ENCODE data around the gene QPRT.
"Not testable (repeated sequence)": the region's sequence is repeated elsewhere in the genome, so short reads cannot be mapped to it uniquely, and the experiment has no call there.

QPRT gene

DNA sequence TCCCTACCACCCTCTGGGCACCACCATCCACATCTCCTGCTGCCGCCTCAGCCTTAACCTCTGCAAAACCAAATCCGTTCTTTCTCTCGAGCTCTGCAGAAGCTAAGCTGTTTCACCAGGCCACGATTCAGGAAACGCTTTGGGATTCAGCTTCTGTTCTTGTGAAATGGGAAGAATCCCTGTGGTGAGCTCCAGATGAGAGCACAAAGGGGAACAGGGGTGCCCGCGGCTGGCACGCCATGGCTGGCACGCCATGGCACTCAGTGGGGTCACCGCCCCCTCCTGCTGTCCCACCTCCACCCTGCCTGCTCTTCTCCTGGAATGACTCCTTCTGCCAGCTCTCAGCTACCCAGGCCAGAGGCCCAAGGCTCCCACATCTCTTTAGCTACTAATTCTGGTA lies 5.7 kb downstream of the QPRT start:
- H3K4me1 ChIP-seq (ENCODE audit: control insufficient read depth in 1 of 2, insufficient read depth in 1 of 2, low read depth in 1 of 2, low read length in 1 of 2): peaks cover 8 to 9% of the 10 kb centered on the region in 2 experiments
- no peaks in the 10 kb centered on the region for H3K27me3 ChIP-seq
- no peak overlapping the region for H3K4me3 ChIP-seq (ENCODE audit: low read depth in 1 of 2, low read length in 1 of 2)
- H3K27ac ChIP-seq: no peak overlapping the region
- no peaks in the 10 kb centered on the region for H3K9me3 ChIP-seq
- TF ChIP-seq, protein P1, sequence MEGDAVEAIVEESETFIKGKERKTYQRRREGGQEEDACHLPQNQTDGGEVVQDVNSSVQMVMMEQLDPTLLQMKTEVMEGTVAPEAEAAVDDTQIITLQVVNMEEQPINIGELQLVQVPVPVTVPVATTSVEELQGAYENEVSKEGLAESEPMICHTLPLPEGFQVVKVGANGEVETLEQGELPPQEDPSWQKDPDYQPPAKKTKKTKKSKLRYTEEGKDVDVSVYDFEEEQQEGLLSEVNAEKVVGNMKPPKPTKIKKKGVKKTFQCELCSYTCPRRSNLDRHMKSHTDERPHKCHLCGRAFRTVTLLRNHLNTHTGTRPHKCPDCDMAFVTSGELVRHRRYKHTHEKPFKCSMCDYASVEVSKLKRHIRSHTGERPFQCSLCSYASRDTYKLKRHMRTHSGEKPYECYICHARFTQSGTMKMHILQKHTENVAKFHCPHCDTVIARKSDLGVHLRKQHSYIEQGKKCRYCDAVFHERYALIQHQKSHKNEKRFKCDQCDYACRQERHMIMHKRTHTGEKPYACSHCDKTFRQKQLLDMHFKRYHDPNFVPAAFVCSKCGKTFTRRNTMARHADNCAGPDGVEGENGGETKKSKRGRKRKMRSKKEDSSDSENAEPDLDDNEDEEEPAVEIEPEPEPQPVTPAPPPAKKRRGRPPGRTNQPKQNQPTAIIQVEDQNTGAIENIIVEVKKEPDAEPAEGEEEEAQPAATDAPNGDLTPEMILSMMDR (IDR thresholded peaks at IDR 0.05): no peak
- no peaks in the 10 kb centered on the region for H3K36me3 ChIP-seq

DNA sequence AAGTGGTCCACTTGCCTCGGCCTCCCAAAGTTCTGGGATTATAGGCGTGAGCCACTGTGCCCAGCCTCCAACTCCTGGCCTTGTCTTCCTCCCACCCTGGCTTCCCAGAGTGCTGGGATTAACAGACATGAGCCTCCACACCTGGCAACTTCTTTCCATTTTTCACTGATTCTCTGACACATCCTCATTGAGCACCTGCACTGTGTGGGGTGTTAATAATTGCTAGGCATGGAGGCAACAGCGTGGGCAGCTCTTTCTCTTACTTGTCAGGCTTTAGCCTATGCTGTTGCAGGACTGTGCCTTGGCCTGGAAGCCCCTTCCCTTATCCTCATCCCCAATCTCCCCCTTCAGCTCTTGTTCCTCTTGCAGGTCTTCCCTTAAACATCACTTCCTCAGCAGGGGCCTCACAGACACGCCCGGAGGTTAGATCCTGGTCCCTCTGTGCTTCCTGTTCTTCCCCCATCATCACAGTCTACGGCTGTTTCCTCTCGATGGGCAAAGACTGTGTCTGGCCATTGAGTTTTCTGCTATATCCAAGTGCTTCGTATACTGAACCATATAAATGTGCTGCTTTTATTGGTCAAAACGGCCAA lies 7.9 kb downstream of the QPRT start:
- H3K36me3 ChIP-seq: no peaks in the 10 kb centered on the region
- TF ChIP-seq, protein P1 (IDR thresholded peaks at IDR 0.05): no peak
- peaks cover 11% of the 10 kb centered on the region in 2 experiments for H3K4me1 ChIP-seq (ENCODE audit: control insufficient read depth in 1 of 2, insufficient read depth in 1 of 2, low read depth in 1 of 2, low read length in 1 of 2)
- H3K4me3 ChIP-seq (ENCODE audit: low read depth in 1 of 2, low read length in 1 of 2): no peak overlapping the region
- no peaks in the 10 kb centered on the region for H3K9me3 ChIP-seq
- no peaks in the 10 kb centered on the region for H3K27me3 ChIP-seq
- H3K27ac ChIP-seq: peak overlapping the region; percentile 20

DNA sequence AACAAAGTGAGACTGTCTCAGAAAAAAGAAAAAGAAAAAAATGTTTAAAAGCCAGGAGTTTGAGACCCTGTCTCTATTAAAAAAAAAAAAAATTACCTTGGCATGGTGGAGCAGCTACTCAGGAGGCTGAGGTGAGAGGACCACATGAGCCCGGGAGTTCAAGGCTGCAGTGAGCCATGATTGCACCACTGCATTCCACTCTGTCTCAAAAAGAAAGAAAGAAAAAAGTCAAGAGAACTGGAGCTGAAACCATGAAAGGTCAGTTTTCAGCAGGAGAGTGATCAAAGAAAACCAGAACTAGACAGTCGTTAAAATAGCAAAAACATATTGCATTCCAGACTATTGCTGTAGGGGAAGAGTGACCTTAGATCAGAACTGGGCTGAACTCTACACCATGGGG lies 8.8 kb downstream of the QPRT start:
- H3K27ac ChIP-seq: no peak overlapping the region
- no peaks in the 10 kb centered on the region for H3K36me3 ChIP-seq
- TF ChIP-seq, protein P1 (IDR thresholded peaks at IDR 0.05): no peak
- H3K27me3 ChIP-seq: no peaks in the 10 kb centered on the region
- no peak overlapping the region for H3K4me3 ChIP-seq (ENCODE audit: low read depth in 1 of 2, low read length in 1 of 2)
- H3K9me3 ChIP-seq: no peaks in the 10 kb centered on the region
- peaks cover 12% of the 10 kb centered on the region in 2 experiments for H3K4me1 ChIP-seq (ENCODE audit: control insufficient read depth in 1 of 2, insufficient read depth in 1 of 2, low read depth in 1 of 2, low read length in 1 of 2)

DNA sequence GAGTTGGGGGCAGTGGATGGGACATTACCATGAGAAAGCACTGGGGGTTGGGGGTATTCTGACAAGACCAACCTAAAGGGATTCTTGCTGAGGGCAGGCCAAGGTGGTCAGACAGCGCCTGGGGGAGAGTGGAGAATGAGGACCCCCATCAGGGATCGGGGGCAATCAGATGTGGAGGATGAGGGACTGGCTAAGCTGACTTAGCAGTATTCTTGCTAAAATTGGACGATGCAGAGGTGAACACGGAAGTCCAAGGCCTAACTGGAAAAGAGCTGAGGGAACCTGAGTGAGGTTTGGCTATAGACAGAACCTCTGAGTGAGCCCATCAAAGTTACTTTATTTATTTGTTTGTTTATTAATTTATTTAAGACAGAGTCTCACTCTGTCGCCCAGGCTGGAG lies 9.2 kb downstream of the QPRT start:
- H3K27me3 ChIP-seq: no peaks in the 10 kb centered on the region
- H3K4me3 ChIP-seq (ENCODE audit: low read depth in 1 of 2, low read length in 1 of 2): no peak overlapping the region
- peaks cover 12% of the 10 kb centered on the region in 2 experiments for H3K4me1 ChIP-seq (ENCODE audit: control insufficient read depth in 1 of 2, insufficient read depth in 1 of 2, low read depth in 1 of 2, low read length in 1 of 2)
- no peaks in the 10 kb centered on the region for H3K9me3 ChIP-seq
- TF ChIP-seq, protein P1 (IDR thresholded peaks at IDR 0.05): no peak
- H3K27ac ChIP-seq: no peak overlapping the region
- H3K36me3 ChIP-seq: no peaks in the 10 kb centered on the region

DNA sequence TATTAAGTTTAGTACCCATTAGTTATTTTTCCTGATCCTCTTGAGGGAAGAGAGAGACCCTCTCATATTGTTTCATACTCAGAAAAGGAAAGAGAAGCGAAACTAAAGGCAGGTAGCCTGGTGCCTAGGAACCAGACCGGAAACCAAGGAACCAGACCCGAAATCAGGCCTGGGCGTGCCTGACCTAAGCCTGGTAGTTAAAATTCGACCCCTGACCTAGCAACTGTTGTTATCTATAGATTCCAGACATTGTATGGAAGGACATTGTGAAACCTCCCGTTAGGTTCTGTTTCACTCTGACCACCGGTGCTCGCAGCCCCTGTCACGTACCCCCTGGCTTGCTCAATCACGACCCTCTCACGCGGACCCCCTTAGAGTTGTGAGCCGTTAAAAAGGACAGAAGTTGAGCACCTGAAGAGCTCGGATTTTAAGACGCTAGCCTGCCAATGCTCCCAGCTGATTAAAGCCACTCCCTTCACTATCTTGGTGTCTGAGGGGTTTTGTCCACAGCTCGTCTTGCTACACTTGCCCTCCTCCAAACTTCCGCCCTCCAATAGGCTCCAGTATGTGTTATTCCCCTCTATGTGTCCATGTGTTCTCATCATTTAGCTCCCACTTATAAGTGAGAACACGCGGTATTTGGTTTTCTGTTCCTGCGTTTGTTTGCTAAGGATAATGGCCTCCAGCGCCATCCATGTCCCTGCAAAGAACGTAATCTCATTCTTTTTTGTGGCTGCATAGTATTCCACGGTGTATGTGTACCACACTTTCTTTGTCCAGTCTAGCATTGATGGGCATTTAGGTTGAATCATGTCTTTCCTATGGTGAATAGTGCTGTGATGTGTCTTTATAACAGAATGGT lies 10.7 kb downstream of the QPRT start:
- H3K4me3 ChIP-seq (ENCODE audit: low read depth in 1 of 2, low read length in 1 of 2); H3K36me3 ChIP-seq; H3K9me3 ChIP-seq; H3K27ac ChIP-seq; H3K27me3 ChIP-seq: not testable (repeated sequence)
- peaks cover 12% of the 10 kb centered on the region in 2 experiments for H3K4me1 ChIP-seq (ENCODE audit: control insufficient read depth in 1 of 2, insufficient read depth in 1 of 2, low read depth in 1 of 2, low read length in 1 of 2)

DNA sequence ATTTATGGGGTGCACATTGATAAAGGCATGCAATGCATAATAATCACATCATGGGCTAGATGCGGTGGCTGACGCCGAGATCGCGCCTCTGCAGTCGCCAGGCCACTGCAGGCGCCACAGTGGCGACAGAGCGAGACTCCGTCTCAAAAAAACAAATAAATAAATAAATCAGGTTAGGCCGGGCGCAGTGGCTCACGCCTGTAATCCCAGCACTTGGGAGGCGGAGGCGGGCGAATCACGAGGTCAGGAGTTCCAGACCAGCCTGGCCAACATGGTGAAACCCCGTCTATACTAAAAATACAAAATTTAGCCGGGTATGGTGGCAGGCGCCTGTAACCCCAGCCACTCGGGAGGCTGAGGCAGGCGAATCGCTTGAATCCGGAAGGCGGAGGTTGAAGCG lies 13.6 kb downstream of the QPRT start:
- not testable (repeated sequence) for H3K4me1 ChIP-seq (ENCODE audit: control insufficient read depth in 1 of 2, insufficient read depth in 1 of 2, low read depth in 1 of 2, low read length in 1 of 2); H3K9me3 ChIP-seq; H3K27ac ChIP-seq; H3K27me3 ChIP-seq; H3K4me3 ChIP-seq (ENCODE audit: low read depth in 1 of 2, low read length in 1 of 2); H3K36me3 ChIP-seq

Data from neutrophil (primary cell).